DMS 273 (cell line): Measurements from ENCODE around the gene USF1.
"Not testable (repeated sequence)": the region's sequence is repeated elsewhere in the genome, so short reads cannot be mapped to it uniquely, and the experiment has no call there.

Experiments used
- DNase-seq: peaks from one replicate; lab custom pipeline; 2025; ENCODE audit not compliant: unreplicated experiment; lab: John Stamatoyannopoulos, UW

Gene USF1

GRCh38 chr1:161048949-161049722 is 3.4 kb upstream of the USF1 start:
- no peak for DNase-seq

DNA sequence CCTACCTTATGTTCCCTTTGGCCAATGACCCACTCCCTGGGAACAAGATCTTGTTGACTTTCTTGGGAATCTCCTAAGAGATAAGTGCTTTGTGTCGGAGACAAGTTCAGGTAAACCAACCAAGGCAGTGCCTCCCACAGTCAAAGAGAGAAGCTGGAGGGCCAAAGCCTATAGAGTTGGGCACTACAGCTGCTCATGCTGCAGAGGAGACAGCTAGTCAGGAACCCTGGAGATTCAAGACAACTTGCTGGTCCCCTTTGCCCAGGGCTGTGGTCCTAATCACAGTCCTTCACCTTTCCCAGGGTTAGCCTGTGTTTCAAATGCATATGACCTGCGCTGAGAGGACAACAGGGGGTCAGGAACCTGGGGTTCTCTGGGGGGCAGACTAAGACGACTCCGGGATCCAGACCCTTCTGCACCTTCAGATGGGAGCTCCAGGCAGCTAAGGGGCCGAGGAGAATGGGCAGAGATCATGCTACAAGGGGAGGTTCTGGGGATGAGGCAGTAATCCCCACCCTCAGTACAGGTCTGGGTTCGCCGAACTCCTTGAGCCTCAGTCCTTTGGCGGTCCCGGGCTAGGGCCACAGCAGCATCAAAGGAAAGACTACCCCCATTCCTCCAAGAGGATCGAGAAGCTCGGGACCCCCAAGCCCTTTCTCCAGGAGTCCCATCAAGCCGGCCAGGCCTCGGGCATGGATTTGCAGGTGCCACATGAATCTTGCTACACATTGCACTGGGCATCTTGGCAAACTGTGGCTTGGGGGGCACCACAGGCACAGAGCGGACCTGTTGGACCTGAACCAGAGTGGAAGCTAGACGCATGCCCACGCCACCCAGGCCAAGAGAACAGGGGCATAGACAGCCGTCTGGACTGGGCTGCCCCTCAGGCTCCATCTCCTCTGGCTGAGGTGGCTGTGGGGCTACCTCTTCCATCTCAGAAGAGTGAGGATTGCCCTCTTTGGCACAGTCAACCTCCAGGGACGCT is 2.0 kb upstream of the USF1 start:
- no peak for DNase-seq

DNA sequence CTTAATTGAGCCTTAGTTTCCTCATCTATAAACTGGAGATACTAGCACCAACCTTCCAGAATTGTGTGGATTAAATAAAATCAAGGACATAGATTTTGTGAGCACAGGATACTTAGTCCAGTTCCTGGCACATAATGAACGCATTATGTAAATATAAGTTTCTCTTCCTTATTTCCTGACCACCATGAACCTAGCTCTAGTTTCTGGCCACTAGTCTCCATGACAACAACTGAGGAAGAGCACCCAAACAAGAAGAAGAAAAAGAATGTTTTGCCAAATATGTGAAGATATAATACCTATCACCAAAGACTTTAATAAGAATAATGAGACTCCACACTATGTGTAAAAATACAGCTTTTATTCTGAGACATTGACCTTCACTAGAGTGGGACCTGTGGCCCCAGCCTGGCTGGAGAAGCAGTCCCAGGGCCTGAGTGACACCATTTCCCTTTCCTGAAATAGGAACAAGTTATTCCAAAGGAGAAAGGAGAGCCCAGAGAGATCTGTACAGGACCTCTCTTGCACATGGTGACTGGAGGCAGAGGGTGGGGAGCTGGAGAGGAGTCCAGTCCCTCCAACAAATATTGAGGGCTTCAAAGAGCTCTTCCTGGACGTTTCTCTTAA is 940 bp upstream of the USF1 start:
- no peak for DNase-seq

DNA sequence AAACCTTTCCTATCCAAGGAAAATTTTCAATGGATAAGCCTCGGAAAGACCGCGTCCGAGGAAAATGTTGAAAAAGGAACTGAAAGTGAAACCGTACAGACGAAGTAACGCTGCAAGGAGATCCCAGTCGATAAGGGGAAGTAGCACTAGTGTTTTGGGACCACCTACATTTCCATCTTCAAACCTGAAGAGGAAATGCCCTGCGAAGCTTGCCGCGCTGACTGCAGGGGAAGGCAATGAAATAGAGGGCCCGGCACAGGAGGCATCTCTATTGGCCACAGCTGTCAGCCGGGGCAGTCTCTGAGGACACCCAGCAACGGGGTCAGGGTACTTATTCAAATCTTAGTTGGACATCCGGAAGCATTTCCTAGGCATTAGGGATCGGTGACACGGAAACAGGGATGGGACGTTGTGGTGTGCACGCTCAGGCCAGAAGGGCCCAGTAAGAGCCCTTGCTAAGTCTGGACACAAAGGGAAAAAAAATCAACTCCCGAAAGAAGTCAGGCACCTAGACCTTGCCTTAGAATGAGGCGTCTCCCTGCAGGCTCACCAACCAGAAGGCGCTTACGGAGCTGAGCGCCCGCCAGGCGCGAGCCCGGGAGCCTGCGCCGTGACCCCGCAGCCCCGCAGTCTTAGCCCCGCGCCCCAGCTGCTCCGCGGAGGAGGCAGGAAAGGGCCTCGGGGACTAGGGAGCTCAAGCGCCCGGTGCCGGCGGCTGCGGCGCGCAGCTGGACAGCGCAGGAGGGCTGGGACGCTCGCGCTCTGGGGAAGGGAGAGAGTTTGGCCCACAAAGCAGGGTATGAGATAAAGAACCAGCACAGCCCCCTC is 655 bp downstream of the USF1 start:
- DNase-seq = peak; percentile 88

- no peak for DNase-seq
These were observed 1.3 kb downstream of the USF1 start for GRCh38 chr1:161044535-161044907.

DNA sequence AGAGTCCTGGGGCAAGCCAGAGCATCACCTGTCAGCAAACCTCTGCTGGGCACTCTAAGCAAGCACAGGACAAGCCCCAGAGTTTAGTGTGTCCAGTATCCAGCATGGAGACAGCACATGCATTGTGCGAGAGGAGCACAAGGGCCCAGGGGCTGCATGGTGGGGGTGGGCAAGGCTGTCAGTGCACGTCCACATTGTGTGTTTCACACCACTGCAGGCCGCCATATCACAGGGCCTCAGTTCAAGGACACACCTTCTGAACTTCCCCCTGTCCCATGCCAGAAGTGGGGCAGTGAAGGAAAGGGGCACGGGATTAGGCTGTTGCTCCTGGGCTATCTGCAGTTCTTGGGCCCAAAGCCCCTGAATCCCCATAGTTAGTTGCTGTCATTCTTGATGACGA is 6.2 kb downstream of the USF1 start:
- no peak for DNase-seq

- no peak for DNase-seq
These were observed 6.6 kb downstream of the USF1 start for GRCh38 chr1:161039154-161039545.

GRCh38 chr1:161038523-161039153 is 7.1 kb downstream of the USF1 start, which contains the start of gene TSTD1:
Gene TSTD1 (minus strand): TSS chr1:161038964. CDS start chr1:161038889, 75 bp downstream.
- DNase-seq = peak; percentile 93

GRCh38 chr1:161037661-161038522 is 7.9 kb downstream of the USF1 start:
- no peak for DNase-seq

GRCh38 chr1:161033751-161034150 is 12.0 kb downstream of the USF1 start:
- no peak for DNase-seq

GRCh38 chr1:161032409-161032808 is 13.4 kb downstream of the USF1 start:
- DNase-seq = no peak

DNA sequence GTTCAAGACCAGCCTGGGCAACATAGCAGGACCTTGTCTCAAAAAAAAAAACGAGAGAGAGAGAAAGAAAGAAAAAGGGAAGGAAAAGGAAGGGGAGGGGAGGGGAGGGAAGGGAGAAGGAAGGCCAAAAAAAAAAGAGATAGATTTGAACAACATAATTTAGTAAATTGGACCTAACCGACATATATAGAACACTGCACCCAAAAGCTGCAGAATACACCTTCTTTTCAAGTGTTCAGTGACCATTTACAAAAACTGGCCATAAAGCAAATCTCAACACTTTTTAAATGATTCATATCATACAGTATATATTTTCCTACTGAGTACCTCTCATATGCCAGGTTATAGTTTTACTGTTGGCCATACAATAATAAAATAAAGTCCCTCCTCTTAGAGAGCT is 13.9 kb downstream of the USF1 start:
- no peak for DNase-seq

DNA sequence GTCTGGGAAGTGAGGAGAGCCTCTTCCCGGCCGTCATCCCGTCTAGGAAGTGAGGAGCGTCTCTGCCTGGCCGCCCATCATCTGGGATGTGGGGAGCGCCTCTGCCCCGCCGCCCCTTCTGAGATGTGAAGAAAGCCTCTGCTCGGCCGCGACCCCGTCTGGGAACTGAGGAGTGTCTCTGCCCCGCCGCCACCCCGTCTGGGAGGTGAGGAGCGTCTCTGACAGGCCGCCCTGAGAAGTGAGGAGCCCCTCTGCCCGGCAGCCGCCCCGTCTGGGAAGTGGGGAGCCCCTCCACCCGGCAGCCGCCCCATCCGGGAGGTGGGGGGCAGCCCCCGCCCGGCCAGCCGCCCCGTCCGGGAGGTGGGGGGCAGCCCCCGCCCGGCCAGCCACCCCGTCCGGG is 16.3 kb downstream of the USF1 start:
- not testable (repeated sequence) for DNase-seq

DNA sequence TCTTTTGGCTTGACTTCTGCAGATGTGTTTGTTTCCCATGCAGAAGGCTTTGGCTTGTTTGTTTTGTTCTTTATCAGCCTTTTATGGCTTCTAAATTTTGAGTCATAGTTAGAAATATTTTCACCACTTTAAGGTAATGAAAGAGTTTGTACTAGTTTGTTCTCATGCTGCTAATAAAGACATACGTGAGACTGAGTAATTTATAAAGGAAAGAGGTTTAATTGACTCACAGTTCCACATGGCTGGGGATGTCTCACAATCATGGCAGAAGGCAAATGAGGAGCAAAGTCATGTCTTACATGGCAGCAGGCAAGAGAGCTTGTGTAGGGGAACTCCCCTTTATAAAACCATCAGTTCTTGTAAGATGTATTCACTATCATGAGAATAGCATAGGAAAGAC is 18.8 kb downstream of the USF1 start:
- not testable (repeated sequence) for DNase-seq

DNA sequence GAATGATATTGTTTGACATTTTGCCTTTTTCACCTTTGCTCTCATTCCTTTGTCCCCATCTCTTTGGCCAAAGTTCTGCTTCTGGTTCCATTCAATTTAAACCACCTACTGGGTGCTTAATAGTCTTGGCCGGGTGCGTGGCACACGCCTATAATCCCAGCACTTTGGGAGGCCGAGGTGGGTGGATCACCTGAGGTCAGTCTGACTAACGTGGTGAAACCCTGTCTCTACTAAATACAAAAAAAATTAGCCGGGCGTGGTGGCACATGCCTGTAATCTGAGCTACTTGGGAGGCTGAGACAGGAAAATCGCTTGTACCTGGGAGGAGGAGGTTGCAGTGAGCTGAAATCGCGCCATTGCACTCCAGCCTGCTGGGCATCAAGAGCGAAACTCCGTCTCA is 23.3 kb downstream of the USF1 start:
- DNase-seq = not testable (repeated sequence)

GRCh38 chr1:161021970-161022353 is 23.8 kb downstream of the USF1 start:
- no peak for DNase-seq

DNA sequence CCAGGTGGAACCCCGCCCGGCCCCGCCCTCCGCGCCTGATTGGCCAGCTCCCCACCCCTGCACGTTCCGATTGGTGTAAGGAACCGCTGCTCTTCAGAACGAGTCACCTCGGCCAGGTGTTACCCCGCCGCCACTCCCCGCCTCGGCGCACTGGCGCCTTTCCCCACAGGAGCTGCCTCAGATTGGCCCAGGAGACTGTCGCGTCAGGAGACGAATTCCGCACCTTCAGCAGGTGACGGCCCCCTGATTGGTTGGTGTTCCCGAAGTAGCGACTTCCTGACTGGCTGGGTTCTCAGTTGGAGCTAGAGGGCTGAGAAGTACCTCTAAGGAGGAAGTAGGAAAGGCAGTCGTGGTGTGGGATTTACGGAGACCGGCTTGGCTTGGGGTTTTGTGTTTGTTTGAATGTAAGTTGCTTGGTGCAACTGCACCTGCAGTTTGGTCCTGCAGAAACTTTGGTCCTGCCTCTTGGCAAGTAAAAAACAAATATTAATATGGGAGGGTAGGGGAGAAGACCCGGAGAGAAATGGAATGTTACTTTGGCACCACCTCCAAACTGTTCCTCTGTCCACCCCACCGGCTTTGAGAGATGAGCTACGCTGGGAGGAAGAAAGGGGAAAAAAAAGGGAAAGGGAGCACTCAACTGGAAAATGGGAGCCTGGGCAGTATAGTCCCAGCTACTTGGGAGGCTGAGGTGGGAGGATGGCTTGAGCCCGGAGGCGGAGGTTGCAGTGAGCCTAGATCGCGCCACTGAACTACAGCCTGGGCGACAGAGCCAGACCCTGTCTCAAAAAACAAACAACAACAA is 24.4 kb downstream of the USF1 start:
- peak; percentile 91 for DNase-seq

- peak; percentile 71 for DNase-seq
These were observed 25.1 kb downstream of the USF1 start, which contains the start of gene F11R for GRCh38 chr1:161020509-161021164. Gene F11R (minus strand): TSS chr1:161021152. CDS start chr1:161021073, 79 bp downstream.
